ENCODE data around the gene ZFTA.
"Not testable (repeated sequence)": the region's sequence is repeated elsewhere in the genome, so short reads cannot be mapped to it uniquely, and the experiment has no call there.

The ZFTA gene

GRCh38 chr11:63771741-63772318 is 3.3 kb upstream of the ZFTA start:
- not testable (repeated sequence) for DNase-seq

GRCh38 chr11:63770763-63771162 is 2.2 kb upstream of the ZFTA start:
- no peak for DNase-seq

GRCh38 chr11:63769714-63770455 is 1.3 kb upstream of the ZFTA start:
- peak; percentile 41 for DNase-seq

DNA sequence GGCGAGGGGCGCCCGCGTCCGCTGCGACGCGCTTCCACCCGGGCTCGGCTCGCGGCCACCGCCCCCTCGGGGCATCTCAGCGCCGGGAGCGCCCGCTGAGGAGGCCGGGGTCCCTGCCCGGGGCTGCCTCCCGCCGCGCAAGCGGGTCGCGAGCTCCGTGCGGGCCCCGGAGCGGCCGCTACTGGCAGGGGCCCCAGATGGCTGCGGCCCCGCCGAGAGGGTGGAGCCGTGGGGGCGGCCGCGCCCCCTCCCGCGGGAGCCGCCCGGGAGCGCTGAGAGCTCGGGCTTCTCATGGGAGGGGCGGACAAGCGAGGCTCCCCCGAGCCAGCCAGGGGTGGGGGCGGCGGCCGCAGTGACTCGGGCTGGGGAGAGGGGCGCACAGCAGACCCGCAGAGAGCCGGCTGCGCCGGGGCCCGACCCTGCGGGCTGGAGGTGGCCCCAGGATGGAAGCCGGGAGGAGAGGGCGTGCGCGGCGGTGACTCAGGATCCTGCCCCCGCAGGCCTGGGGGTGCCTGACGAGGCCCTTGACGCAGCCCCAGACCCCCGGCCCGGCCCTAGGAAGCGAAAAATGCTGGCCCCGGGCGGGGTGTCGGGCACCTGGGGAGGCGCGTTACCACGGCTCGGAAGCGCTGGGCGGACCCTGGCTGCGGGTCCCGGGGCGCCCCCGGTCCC is 603 bp upstream of the ZFTA start:
- no peak for DNase-seq

GRCh38 chr11:63767565-63768236 is 874 bp downstream of the ZFTA start:
- DNase-seq: peak; percentile 64

GRCh38 chr11:63767267-63767564 is 1.4 kb downstream of the ZFTA start:
- no peak for DNase-seq

- no peak for DNase-seq
Observed at GRCh38 chr11:63766531-63767235, 1.9 kb downstream of the ZFTA start.

- DNase-seq: no peak
Observed at GRCh38 chr11:63765688-63766241, 2.8 kb downstream of the ZFTA start.

GRCh38 chr11:63764679-63765647 is 3.6 kb downstream of the ZFTA start:
- no peak for DNase-seq

DNA sequence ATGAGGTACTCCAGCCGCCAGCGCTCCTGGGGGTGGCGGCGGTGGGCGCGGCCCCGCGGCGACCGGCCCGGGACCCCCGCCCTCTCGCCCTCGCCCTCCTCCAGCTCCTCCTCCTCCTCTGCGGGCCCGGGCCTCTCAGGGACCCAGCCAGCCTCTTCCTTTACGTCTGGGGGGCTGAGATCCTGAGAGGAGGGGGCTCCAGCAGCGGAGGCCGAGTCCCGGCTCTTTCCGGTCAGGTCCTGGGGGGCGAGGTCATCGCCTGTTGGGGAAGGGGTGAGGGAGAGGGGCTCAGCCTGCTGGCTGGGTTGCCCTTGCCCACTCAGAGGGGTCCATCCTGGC is 4.3 kb downstream of the ZFTA start:
- DNase-seq: no peak

DNA sequence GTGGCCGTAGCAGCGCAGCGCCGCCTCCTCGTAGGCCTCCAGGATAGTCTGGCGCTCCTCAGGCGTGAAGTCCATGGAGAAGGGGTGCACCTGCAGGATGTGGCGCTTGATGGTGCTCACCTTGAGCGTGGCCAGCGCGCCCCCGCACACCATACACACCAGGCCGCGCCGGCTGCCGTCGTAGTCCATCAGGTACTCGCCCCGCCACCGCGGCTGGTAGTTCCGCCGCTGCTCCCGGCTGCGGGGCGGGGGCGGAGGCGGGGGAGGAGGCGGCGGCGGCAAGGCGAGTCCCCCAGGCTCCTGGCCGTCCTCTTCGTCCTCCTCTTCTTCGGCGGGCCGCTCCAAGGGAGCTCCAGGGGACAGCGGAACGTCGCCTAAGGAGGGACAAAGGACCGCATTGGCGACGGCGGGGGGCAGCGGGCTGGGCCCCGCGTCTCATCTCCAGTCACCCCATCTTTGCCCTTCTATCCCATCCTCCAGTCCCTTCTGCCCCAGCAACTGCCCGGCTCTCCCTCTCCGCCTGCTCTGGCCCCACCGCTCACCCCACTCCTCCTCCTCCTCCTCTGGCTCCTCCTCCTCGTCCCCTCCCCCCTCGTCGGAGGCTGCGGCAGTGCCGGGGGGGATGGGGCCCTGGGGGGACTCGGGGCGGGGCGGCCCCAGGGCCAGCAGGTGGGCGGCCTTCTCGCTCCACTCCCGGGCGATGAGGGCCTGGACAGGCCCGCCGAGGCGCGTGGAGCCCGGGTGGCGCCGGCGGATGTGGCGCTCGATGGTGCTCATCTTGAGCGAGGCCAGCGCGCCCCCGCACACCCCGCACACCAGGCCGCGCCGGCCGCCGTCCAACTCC is 4.9 kb downstream of the ZFTA start:
- no peak for DNase-seq

DNA sequence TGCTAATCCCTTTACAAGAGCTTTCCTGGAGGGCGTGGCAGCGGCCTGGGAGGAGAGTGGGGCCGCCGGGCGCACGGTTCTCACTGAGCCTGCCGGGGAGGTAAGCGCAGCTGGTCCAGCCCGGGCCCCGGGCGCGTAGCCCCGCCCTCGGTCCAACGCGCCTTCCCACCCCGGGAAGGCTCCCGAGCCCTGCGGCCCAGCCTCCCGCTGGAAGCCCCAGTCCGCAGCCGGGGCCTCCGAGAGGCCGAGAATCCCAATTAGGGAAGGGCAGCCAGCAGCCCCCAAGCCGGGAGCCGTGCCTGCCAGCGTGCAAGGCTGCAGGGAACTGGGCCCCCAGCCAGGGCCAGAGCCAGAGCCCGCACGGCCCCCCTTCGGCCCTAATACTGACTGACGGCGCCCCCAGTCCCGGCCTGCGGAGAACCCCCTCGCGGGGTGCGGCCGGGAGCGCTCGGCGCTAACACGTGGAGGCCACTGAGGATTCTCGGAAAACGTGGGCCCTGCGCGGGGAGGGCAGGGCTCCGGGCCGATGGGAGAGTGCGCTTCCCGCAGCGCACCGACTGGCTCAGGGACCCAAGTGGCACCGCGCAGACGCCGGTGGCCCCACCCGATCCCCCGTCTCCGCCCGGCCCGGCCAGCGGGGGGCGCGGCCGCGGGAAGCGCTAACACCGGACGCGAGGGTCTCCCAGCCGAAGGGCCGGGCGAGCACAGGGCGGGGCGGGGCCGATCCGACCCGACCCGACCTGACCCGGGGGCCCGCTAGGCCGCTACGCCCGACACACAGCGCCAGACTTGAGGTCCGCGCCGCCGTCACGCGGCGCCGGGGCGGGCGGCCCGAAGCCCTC is 5.7 kb downstream of the ZFTA start:
- DNase-seq: no peak

GRCh38 chr11:63761931-63762653 is 6.5 kb downstream of the ZFTA start:
- DNase-seq: no peak

DNA sequence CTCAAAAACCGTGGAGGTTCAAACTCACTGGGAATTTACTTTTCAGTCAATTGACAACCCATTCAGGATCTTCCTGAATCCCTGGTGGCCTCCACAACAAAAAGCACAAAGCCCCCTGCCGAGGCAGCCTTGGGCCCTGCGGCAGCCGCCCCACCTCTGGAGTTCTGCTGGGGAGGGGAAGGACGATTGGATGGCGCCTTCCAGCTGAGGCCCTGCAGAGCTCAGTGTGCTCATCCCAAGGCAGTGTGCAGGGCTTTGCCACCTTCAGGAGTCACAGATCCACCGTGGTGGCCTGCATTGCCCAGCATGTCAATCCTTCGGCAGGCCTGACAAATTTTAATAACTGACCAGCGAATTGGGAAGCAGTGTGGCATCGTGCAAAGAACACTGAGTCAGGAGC is 7.4 kb downstream of the ZFTA start:
- no peak for DNase-seq

DNA sequence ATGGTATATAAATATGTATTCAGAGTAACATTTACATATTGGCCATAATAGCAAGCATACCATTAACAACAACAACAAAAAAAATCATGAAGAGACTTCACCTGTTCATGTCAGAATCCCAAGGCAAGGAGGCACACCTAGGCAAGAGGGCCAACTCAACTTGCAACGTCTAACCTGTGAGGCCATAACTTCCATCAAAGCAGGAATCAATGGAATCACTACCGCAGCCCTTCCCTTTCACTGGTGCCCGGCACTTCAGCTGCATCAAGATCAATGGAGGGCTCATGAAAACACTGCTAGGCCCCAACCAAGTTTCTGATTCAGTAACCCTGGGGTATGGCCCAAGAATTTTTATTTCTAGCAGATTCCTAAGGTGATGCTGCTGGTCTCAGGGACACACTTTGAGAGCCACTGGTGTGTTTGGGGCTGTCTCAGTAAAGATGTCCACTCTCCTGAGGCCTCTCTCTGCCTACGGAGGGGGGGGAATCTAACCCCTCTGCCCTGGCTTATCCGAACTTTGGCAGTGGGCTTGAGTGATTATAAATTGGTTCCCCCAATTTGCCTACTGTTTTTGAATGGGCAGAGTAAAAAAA is 8.0 kb downstream of the ZFTA start:
- no peak for DNase-seq

GRCh38 chr11:63756919-63757761 is 11.4 kb downstream of the ZFTA start:
- DNase-seq: no peak

- no peak for DNase-seq
Observed at GRCh38 chr11:63749624-63750023, 19.0 kb downstream of the ZFTA start.

DNA sequence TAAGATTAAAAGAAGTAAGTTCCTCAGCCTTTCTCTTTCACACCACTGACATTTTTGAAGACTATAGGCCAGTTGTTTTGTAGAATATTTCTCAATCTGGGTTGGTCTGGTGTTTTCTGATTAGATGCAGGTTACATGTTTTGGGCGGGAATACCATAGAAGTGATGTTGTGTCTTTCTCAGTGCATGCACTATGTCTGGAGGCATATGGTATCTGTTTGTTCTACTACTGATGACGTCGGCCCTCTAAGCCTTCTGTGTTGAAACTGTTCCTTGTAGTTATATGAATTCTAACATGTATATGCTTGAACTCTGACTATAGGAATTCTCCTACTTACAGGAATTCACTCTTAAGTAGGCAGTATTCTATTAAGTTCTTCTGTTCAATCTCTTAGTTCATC is 21.6 kb downstream of the ZFTA start:
- no peak for DNase-seq
